Astrocyte of the spinal cord (primary cell): ENCODE data around the gene HS1BP3.

Source experiments
- DNase-seq: peaks from one replicate; pipeline ENCODE4 v3.0.0; 2011; ENCODE audit warnings: low read depth, low spot score
- H3K4me3 ChIP-seq: 2 replicates; pipeline ENCODE4 v1.5.1; 2011; ENCODE audit warnings: low read depth, mild to moderate bottlenecking, low read length, moderate library complexity
- in situ Hi-C: cut with HindIII; loops from 2 replicates; pipeline ENCODE4 v1.10.0; 2017; ENCODE audit warnings: low sequenced_read_pairs
- TF ChIP-seq, protein P1 (sequence below): IDR thresholded peaks from 2 replicates; pipeline ENCODE4 v1.5.1; 2012; ENCODE audit warnings: low read depth, mild to moderate bottlenecking, low read length, inconsistent platforms

The HS1BP3 gene

DNA sequence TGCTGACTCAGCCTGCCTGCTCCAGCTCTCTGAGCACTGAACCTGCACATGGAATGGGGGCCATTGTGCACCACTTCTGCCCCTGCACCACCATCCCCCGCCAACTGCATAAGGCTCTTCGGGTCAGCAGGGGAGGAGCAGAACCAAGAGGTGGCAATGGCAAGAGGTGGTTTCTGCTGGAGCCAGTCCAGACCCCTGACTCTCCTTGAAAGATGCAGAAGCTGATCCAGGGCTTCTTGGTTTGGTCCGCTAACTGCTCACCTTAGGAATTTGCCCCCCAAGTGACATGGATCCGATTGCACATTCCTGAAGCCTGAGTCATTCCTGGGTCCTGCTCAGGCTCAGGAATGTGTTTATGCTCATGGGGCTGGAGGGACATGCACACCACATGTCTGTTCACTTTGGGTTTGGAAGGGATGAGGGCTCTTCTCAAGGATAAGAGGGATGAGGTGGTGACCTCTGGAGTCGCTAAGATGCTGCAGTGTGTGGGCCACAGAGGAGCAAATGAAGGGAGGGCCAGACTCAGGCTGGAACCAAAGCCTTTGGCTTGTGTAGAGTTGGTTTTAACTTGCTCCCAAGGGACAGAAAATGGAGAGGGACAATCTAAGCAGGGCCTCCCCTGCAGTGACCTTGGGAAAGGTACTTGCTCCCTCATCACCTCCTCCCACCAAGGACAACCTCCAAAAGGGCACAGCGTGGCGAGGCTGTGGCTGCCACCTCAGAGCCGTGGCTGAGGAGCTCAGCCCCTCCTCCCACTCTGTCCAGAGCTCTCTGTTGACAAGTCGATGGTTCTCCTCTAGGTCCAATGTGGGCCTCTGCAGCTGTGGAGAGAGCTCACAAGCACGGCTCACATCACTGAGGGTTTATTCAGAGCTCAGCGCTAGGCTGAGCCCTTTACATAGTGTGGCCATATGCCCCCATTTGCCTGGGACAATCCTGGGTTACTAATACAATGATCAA is 66.2 kb downstream of the HS1BP3 start:
- peak; percentile 97 for DNase-seq
- no peak overlapping the region for H3K4me3 ChIP-seq
- in situ Hi-C loops: no loop called here
- TF ChIP-seq, protein P1, sequence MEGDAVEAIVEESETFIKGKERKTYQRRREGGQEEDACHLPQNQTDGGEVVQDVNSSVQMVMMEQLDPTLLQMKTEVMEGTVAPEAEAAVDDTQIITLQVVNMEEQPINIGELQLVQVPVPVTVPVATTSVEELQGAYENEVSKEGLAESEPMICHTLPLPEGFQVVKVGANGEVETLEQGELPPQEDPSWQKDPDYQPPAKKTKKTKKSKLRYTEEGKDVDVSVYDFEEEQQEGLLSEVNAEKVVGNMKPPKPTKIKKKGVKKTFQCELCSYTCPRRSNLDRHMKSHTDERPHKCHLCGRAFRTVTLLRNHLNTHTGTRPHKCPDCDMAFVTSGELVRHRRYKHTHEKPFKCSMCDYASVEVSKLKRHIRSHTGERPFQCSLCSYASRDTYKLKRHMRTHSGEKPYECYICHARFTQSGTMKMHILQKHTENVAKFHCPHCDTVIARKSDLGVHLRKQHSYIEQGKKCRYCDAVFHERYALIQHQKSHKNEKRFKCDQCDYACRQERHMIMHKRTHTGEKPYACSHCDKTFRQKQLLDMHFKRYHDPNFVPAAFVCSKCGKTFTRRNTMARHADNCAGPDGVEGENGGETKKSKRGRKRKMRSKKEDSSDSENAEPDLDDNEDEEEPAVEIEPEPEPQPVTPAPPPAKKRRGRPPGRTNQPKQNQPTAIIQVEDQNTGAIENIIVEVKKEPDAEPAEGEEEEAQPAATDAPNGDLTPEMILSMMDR: no peak

DNA sequence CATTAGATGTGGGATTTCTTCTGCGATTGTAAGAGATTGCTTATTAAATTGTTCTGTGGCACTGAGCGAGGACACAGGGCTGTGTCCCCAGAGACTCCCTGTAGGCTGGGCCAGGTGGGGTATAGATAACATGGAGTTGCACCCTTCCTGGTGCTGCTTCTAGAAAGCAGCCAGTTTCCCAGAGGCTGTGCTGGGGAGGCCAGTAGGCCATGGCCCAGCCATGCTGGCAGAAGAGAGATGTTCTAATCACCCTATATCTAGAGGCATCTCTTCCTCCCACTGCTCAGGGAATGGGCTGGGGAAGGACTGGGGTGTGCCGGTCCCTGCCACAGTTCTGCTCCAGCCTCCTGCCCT is 66.9 kb downstream of the HS1BP3 start:
- TF ChIP-seq, protein P1: no peak
- DNase-seq: no peak
- no peak overlapping the region for H3K4me3 ChIP-seq
- in situ Hi-C loops: no loop called here

DNA sequence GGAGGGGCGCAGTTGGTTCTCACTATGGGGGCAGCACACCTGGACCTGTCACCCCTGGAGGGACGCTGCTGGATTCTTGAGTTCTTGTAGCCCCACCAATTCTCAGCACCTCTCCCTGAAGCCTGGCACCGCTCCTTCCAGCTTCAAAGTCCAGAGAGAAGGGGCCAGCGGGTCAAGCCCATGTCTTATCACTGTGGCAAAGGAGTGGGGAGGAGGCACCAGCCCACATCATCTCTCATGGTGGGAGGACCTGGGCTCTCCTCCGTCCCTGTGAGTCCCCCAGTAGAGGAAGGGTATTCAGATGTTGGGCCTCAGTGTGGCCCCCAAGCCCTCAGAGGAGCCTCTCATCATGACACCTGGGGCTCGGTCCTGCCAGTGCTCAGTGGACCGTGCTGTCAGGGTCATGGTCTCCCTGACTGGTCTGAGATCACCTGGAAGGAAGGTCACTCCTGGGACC is 67.4 kb downstream of the HS1BP3 start:
- no peak for DNase-seq
- TF ChIP-seq, protein P1: no peak
- H3K4me3 ChIP-seq: no peak overlapping the region
- in situ Hi-C loops: no loop called here

DNA sequence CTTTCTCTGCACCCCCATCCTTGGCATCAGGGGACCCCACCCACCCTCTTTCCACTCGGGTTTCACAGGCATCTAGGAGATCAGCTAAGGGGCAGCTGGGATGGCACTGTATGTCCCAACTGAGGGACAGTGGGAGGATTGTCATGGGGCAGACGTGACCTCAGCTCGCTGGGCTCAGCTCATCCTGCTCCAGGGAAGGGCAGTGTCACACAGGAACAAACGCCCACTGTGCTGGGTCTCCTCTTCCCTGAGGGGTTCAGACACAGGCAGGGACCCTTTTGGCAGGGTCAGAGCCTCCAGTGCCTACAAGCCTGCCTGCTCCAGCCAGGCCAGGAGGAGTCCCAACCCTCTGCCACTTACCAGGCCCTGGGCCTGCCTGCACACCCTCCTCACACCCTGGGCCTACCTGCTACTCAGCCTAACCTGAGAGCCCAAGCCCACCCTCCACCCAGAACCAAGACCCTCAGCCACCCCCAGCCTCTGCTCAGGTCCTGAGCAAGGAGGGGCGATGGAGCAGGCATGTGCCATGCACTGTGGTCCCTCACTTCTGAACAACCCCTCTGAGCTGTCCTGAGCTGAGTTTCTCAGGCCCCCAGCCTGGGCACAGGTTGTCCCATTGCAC is 68.2 kb downstream of the HS1BP3 start:
- DNase-seq: no peak
- TF ChIP-seq, protein P1: no peak
- no peak overlapping the region for H3K4me3 ChIP-seq
- in situ Hi-C loops: no loop called here

DNA sequence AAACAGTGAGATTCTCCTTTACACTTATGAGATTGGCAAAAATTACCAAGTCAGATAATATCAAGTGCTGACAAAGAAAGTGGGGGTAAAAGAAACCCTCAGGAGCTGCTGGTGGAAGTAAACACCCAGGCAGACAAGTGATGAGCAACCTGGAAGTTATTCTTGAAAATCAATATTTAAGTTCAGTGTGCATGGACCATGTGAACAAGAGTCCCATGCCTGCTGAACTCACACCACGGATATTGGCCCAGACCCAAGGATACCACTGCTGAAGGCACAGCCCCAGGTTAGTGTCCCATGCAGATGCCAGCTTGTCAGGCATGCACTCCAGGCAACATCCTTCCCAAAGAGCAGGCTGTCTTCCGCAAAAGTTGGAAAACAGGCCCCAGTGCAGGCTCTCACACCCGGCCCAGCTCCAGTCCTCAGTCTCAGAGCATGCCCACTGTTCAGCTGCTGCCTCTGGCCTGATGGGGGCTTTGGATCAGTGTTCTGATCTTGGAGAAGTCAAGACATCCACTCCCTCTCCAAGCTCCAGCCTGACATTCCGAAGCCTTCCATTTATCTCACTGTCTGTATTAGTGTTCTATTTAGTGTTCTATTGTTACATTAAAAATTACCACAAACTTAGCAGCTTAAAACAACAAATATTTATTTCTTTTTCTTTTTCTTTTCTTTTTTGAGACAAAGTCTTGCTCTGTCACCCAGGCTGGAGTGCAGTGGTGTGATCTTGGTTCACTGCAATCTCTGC is 70.0 kb downstream of the HS1BP3 start:
- no peak overlapping the region for H3K4me3 ChIP-seq
- TF ChIP-seq, protein P1: no peak
- no peak for DNase-seq
- in situ Hi-C loops: no loop called here

DNA sequence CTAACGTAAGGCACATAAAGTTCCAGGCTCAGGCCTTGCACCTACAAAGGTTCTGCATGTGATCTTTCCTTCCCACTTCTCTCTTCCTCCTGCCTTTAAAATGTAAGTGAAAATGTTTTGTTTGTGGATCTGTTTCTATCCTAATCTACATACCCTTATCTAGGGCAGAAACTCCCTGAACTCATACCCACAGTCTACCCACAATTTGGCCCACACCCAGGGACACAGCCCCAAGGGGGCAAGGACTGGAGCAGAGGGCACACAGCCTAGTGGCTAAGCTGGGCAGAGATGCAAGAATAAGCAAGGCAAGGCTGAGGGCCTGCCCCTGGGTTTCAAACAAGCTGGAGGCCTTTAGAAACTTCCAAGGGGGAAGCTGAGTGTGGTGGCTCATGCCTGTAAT is 71.0 kb downstream of the HS1BP3 start:
- DNase-seq: no peak
- in situ Hi-C loops: no loop called here
- TF ChIP-seq, protein P1: no peak
- H3K4me3 ChIP-seq: no peak overlapping the region
